Mucosa of stomach (tissue), 1 donor: Measurements from ENCODE around the gene GPATCH2L.

Source experiments
- H3K27me3 ChIP-seq: one replicate; pipeline ENCODE4 v1.7.0; 2013; ENCODE audit warnings: mild to moderate bottlenecking, low read length; ENCODE audit not compliant: control insufficient read depth, insufficient read depth
- H3K36me3 ChIP-seq: one replicate; pipeline ENCODE4 v1.7.0; 2013; ENCODE audit warnings: low read length; ENCODE audit not compliant: control insufficient read depth, insufficient read depth
- H3K4me1 ChIP-seq: one replicate; pipeline ENCODE4 v1.7.0; 2013; ENCODE audit warnings: mild to moderate bottlenecking, low read length; ENCODE audit not compliant: control insufficient read depth, insufficient read depth
- H3K4me3 ChIP-seq: one replicate; pipeline ENCODE4 v1.7.0; 2013; ENCODE audit warnings: low read length
- H3K9ac ChIP-seq: one replicate; pipeline ENCODE4 v1.7.0; 2013; ENCODE audit warnings: mild to moderate bottlenecking, low read length, moderate library complexity
- H3K9me3 ChIP-seq: one replicate; pipeline ENCODE4 v1.7.0; 2013; ENCODE audit warnings: mild to moderate bottlenecking, low read length, moderate library complexity; ENCODE audit not compliant: control insufficient read depth
- donor health status: Pancreatic carcinoma.

Gene GPATCH2L

GRCh38 chr14:76208340-76208739, 56.6 kb downstream of the GPATCH2L start:
- Histone ChIP-seq H3K4me1 (no peaks in the 10 kb centered on the region), H3K36me3 (no peaks in the 10 kb centered on the region), H3K27me3 (no peaks in the 10 kb centered on the region)

GRCh38 chr14:76212242-76212641, 60.5 kb downstream of the GPATCH2L start:
- Histone ChIP-seq H3K36me3 (no peaks in the 10 kb centered on the region), H3K4me3 (no peak overlapping the region), H3K27me3 (no peaks in the 10 kb centered on the region), H3K9ac (no peak overlapping the region), H3K4me1 (no peaks in the 10 kb centered on the region), H3K9me3 (no peaks in the 10 kb centered on the region)

More at GRCh38 chr14:76208340-76208739, 56.6 kb downstream of the GPATCH2L start:
- Histone ChIP-seq H3K9me3 (no peaks in the 10 kb centered on the region), H3K4me3 (no peak overlapping the region), H3K9ac (no peak overlapping the region)

GRCh38 chr14:76217179-76217578, 65.5 kb downstream of the GPATCH2L start:
- Histone ChIP-seq H3K9ac (no peak overlapping the region), H3K4me1 (no peaks in the 10 kb centered on the region), H3K4me3 (no peak overlapping the region), H3K36me3 (no peaks in the 10 kb centered on the region), H3K27me3 (no peaks in the 10 kb centered on the region), H3K9me3 (no peaks in the 10 kb centered on the region)

- no peaks in the 10 kb centered on the region for H3K9me3 ChIP-seq
- H3K4me3 ChIP-seq, result no peak overlapping the region
- H3K36me3 ChIP-seq, result no peaks in the 10 kb centered on the region
- H3K9ac ChIP-seq, result no peak overlapping the region
- H3K4me1 ChIP-seq, result no peaks in the 10 kb centered on the region
- no peaks in the 10 kb centered on the region for H3K27me3 ChIP-seq
These were observed 66.9 kb downstream of the GPATCH2L start for GRCh38 chr14:76218662-76219061.

GRCh38 chr14:76219873-76220272, 68.2 kb downstream of the GPATCH2L start:
- Histone ChIP-seq H3K9ac (no peak overlapping the region), H3K27me3 (no peaks in the 10 kb centered on the region), H3K4me3 (no peak overlapping the region), H3K9me3 (no peaks in the 10 kb centered on the region), H3K36me3 (no peaks in the 10 kb centered on the region), H3K4me1 (no peaks in the 10 kb centered on the region)

GRCh38 chr14:76227450-76228050, 75.8 kb downstream of the GPATCH2L start:
- H3K36me3 ChIP-seq, result no peaks in the 10 kb centered on the region
- no peak overlapping the region for H3K4me3 ChIP-seq
- no peaks in the 10 kb centered on the region for H3K4me1 ChIP-seq
- H3K27me3 ChIP-seq, result no peaks in the 10 kb centered on the region
- H3K9me3 ChIP-seq, result no peaks in the 10 kb centered on the region
- H3K9ac ChIP-seq, result no peak overlapping the region

- H3K9me3 ChIP-seq, result no peaks in the 10 kb centered on the region
- H3K4me1 ChIP-seq, result no peaks in the 10 kb centered on the region
- H3K27me3 ChIP-seq, result no peaks in the 10 kb centered on the region
- no peak overlapping the region for H3K4me3 ChIP-seq
- no peak overlapping the region for H3K9ac ChIP-seq
- no peaks in the 10 kb centered on the region for H3K36me3 ChIP-seq
These were observed 76.4 kb downstream of the GPATCH2L start for GRCh38 chr14:76228138-76228537.

GRCh38 chr14:76232800-76233199, 81.1 kb downstream of the GPATCH2L start:
- no peaks in the 10 kb centered on the region for H3K9me3 ChIP-seq
- no peaks in the 10 kb centered on the region for H3K27me3 ChIP-seq
- no peaks in the 10 kb centered on the region for H3K36me3 ChIP-seq
- no peak overlapping the region for H3K4me3 ChIP-seq
- no peaks in the 10 kb centered on the region for H3K4me1 ChIP-seq
- H3K9ac ChIP-seq, result no peak overlapping the region

GRCh38 chr14:76235628-76236027, 83.9 kb downstream of the GPATCH2L start:
- Histone ChIP-seq H3K36me3 (no peaks in the 10 kb centered on the region), H3K4me1 (no peaks in the 10 kb centered on the region), H3K27me3 (no peaks in the 10 kb centered on the region), H3K9me3 (no peaks in the 10 kb centered on the region), H3K4me3 (no peak overlapping the region), H3K9ac (no peak overlapping the region)

- no peaks in the 10 kb centered on the region for H3K9me3 ChIP-seq
- H3K4me1 ChIP-seq, result no peaks in the 10 kb centered on the region
- H3K36me3 ChIP-seq, result no peaks in the 10 kb centered on the region
- H3K9ac ChIP-seq, result no peak overlapping the region
- H3K27me3 ChIP-seq, result no peaks in the 10 kb centered on the region
- H3K4me3 ChIP-seq, result no peak overlapping the region
These were observed 84.7 kb downstream of the GPATCH2L start for GRCh38 chr14:76236172-76237130.

GRCh38 chr14:76237349-76237990, 85.7 kb downstream of the GPATCH2L start:
- H3K9me3 ChIP-seq, result no peaks in the 10 kb centered on the region
- H3K4me1 ChIP-seq, result no peaks in the 10 kb centered on the region
- H3K27me3 ChIP-seq, result no peaks in the 10 kb centered on the region
- no peaks in the 10 kb centered on the region for H3K36me3 ChIP-seq
- no peak overlapping the region for H3K9ac ChIP-seq
- H3K4me3 ChIP-seq, result no peak overlapping the region

- no peaks in the 10 kb centered on the region for H3K4me1 ChIP-seq
- no peak overlapping the region for H3K9ac ChIP-seq
- no peaks in the 10 kb centered on the region for H3K9me3 ChIP-seq
- no peaks in the 10 kb centered on the region for H3K36me3 ChIP-seq
- H3K4me3 ChIP-seq, result no peak overlapping the region
- H3K27me3 ChIP-seq, result no peaks in the 10 kb centered on the region
These were observed 93.4 kb downstream of the GPATCH2L start for GRCh38 chr14:76245097-76245496.
